D721Med (cell line): Measurements from ENCODE around the gene MTO1.
"Not testable (repeated sequence)": the region's sequence is repeated elsewhere in the genome, so short reads cannot be mapped to it uniquely, and the experiment has no call there.

Experiments used
- DNase-seq: peaks from one replicate; pipeline ENCODE4 v3.0.0; 2011; ENCODE audit warnings: low spot score; ENCODE audit not compliant: insufficient read length
- FAIRE-seq: peaks from 2 replicates; lab custom pipeline; 2011; peaks lifted over from hg19 to GRCh38; lab: Jason Lieb, UNC
- CTCF ChIP-seq: IDR thresholded peaks from 2 replicates; pipeline ENCODE4 v1.5.1; 2012; ENCODE audit warnings: mild to moderate bottlenecking, control low read depth; ENCODE audit not compliant: insufficient read depth; ENCODE audit errors: missing control alignments

MTO1 gene

GRCh38 chr6:73504160-73504559, 42.6 kb downstream of the MTO1 start:
- DNase-seq (no peak), FAIRE-seq (no peak)
- no peak for TF ChIP-seq CTCF

- TF ChIP-seq CTCF, result no peak
- FAIRE-seq (no peak), DNase-seq (no peak)
Observed at GRCh38 chr6:73505142-73505541, 43.6 kb downstream of the MTO1 start.

- FAIRE-seq, DNase-seq: not testable (repeated sequence)
Observed at GRCh38 chr6:73505705-73506104, 44.2 kb downstream of the MTO1 start.

DNA sequence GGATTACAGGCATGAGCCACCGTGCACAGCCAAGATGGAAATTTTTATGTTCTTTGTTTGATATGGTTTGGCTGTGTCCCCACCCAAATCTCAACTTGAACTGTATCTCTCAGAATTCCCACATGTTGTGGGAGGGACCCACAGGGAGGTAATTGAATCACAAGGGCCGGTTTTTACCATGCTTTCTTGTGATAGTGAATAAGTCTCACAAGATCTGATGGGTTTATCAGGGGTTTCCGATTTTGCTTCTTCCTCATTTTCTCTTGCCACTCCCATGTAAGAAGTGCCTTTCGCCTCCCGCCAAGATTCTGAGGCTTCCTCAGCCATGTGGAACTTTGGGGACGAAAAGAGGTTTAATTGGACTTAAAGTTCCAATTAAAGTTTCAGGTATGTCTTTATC, 44.7 kb downstream of the MTO1 start:
- FAIRE-seq, result no peak
- no peak for TF ChIP-seq CTCF
- no peak for DNase-seq

- DNase-seq, result no peak
- TF ChIP-seq CTCF, result no peak
- no peak for FAIRE-seq
Observed at GRCh38 chr6:73508776-73509175, 47.2 kb downstream of the MTO1 start.

- DNase-seq (no peak), FAIRE-seq (no peak)
- TF ChIP-seq CTCF, result no peak
Observed at GRCh38 chr6:73509851-73510250, 48.3 kb downstream of the MTO1 start.

DNA sequence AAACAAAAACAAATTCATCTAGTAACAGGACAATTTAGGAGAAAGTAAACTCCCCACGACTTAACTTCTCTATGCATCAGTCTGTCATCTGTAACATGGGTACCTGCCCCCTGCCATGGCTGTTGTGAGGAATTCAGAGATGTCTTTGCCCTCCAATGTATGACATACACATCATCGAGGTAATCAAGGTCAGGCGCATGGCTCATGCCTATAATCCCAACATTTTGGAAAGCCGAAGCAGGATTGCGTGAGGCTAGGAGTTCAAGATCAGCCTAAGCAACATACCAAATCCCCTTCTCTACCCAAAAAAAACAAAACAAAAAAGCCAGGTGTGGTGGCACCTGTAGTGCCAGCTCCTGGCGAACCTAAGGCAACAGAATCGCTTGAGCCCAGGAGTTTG, 50.3 kb downstream of the MTO1 start:
- DNase-seq, result no peak
- TF ChIP-seq CTCF, result no peak
- no peak for FAIRE-seq

DNA sequence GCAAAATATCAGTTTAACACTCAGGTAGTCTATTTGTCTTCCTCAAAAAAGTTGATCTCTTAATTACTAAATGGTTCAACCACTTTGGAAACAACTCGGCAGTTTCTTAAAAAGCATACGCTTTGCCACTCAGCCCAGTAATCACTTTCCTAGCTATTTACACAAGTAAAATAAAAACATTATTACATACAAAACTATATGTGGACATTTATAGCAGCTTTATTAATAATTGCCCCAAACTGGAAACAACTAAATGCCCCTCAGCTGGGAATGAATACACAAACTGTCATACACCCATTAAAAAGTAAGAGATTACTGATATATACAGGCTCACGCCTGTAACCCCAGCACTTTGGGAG, 51.9 kb downstream of the MTO1 start:
- FAIRE-seq (no peak), DNase-seq (no peak)
- TF ChIP-seq CTCF, result no peak
